ENCODE data around the gene IL18RAP.

IL18RAP gene

GRCh38 chr2:102446936-102447335, 24.0 kb downstream of the IL18RAP start:
- Histone ChIP-seq H3K36me3 (replicated peaks) (no peaks in the 10 kb centered on the region), H3K4me3 (ENCODE audit: low read depth, low read length) (no peak overlapping the region), H3K27ac (no peak overlapping the region), H3K27me3 (replicated peaks) (no peaks in the 10 kb centered on the region)
- in situ Hi-C loops (cut with HindIII; ENCODE audit: low pct_ligation_motif_present, low sequenced_read_pairs) = no loop called here
- no peak for DNase-seq
- no peak for TF ChIP-seq CTCF (IDR thresholded peaks at IDR 0.05; ENCODE audit: low read depth, low read length, missing control alignments)

GRCh38 chr2:102449370-102449974, 26.5 kb downstream of the IL18RAP start:
- peak; percentile 38 for DNase-seq
- no peaks in the 10 kb centered on the region for H3K27me3 ChIP-seq (replicated peaks)
- peak; percentile 77 for TF ChIP-seq CTCF (IDR thresholded peaks at IDR 0.05; ENCODE audit: low read depth, low read length, missing control alignments)
- H3K4me3 ChIP-seq (ENCODE audit: low read depth, low read length) = no peak overlapping the region
- no peak overlapping the region for H3K27ac ChIP-seq
- no peaks in the 10 kb centered on the region for H3K36me3 ChIP-seq (replicated peaks)
- in situ Hi-C loops (cut with HindIII; ENCODE audit: low pct_ligation_motif_present, low sequenced_read_pairs) = no loop called here

GRCh38 chr2:102451968-102452367, 29.0 kb downstream of the IL18RAP start:
- no peak for DNase-seq
- in situ Hi-C loops (cut with HindIII; ENCODE audit: low pct_ligation_motif_present, low sequenced_read_pairs) = no loop called here
- Histone ChIP-seq H3K4me3 (ENCODE audit: low read depth, low read length) (no peak overlapping the region), H3K27ac (no peak overlapping the region), H3K36me3 (replicated peaks) (no peaks in the 10 kb centered on the region), H3K27me3 (replicated peaks) (no peaks in the 10 kb centered on the region)
- TF ChIP-seq CTCF (IDR thresholded peaks at IDR 0.05; ENCODE audit: low read depth, low read length, missing control alignments) = no peak

GRCh38 chr2:102453501-102453900, 30.5 kb downstream of the IL18RAP start:
- no peak for TF ChIP-seq CTCF (IDR thresholded peaks at IDR 0.05; ENCODE audit: low read depth, low read length, missing control alignments)
- in situ Hi-C loops (cut with HindIII; ENCODE audit: low pct_ligation_motif_present, low sequenced_read_pairs) = no loop called here
- DNase-seq = no peak

GRCh38 chr2:102455061-102455670, 32.2 kb downstream of the IL18RAP start:
- no peak for DNase-seq
- Histone ChIP-seq H3K36me3 (replicated peaks) (no peaks in the 10 kb centered on the region), H3K27ac (no peak overlapping the region), H3K27me3 (replicated peaks) (no peaks in the 10 kb centered on the region), H3K4me3 (ENCODE audit: low read depth, low read length) (no peak overlapping the region)
- in situ Hi-C loops (cut with HindIII; ENCODE audit: low pct_ligation_motif_present, low sequenced_read_pairs) = no loop called here
- TF ChIP-seq CTCF (IDR thresholded peaks at IDR 0.05; ENCODE audit: low read depth, low read length, missing control alignments) = no peak

More at GRCh38 chr2:102453501-102453900, 30.5 kb downstream of the IL18RAP start:
- Histone ChIP-seq H3K4me3 (ENCODE audit: low read depth, low read length) (no peak overlapping the region), H3K27ac (no peak overlapping the region), H3K36me3 (replicated peaks) (no peaks in the 10 kb centered on the region), H3K27me3 (replicated peaks) (no peaks in the 10 kb centered on the region)

GRCh38 chr2:102460467-102460866, 37.5 kb downstream of the IL18RAP start:
- Histone ChIP-seq H3K36me3 (replicated peaks) (no peaks in the 10 kb centered on the region), H3K27ac (no peak overlapping the region), H3K4me3 (ENCODE audit: low read depth, low read length) (no peak overlapping the region), H3K27me3 (replicated peaks) (peaks cover 3% of the 10 kb centered on the region)
- no peak for TF ChIP-seq CTCF (IDR thresholded peaks at IDR 0.05; ENCODE audit: low read depth, low read length, missing control alignments)
- no peak for DNase-seq
- in situ Hi-C loops (cut with HindIII; ENCODE audit: low pct_ligation_motif_present, low sequenced_read_pairs) = no loop called here

Measured in brain microvascular endothelial cell (primary cell).